HG03575 (cell line): ENCODE results near the gene LAMC2.
A peak's percentile ranks its signal among the peaks of the same experiment; 100 is the strongest.

Experiments used
- ATAC-seq: cut with Tn5 transposase; IDR thresholded peaks from one replicate; pipeline ENCODE4 v1.9.1; 2021; ENCODE audit not compliant: unreplicated experiment, insufficient number of reproducible peaks, low FRiP score; ENCODE audit errors: extremely low read depth

Gene LAMC2

GRCh38 chr1:183276386-183277080 lies 90.5 kb downstream of the LAMC2 start:
- no peak for ATAC-seq

GRCh38 chr1:183277821-183278738 lies 92.0 kb downstream of the LAMC2 start:
- ATAC-seq = no peak

- ATAC-seq = no peak
Observed at GRCh38 chr1:183278739-183279591, 92.9 kb downstream of the LAMC2 start.

GRCh38 chr1:183279835-183280234 lies 93.8 kb downstream of the LAMC2 start:
- ATAC-seq = no peak

- no peak for ATAC-seq
Observed at GRCh38 chr1:183281039-183281438, 95.0 kb downstream of the LAMC2 start.

GRCh38 chr1:183281553-183282091 lies 95.6 kb downstream of the LAMC2 start:
- peak; percentile 68 for ATAC-seq

GRCh38 chr1:183282101-183282855 lies 96.2 kb downstream of the LAMC2 start:
- ATAC-seq = no peak

GRCh38 chr1:183283286-183283685 lies 97.2 kb downstream of the LAMC2 start:
- no peak for ATAC-seq

GRCh38 chr1:183284086-183284485 lies 98.0 kb downstream of the LAMC2 start:
- no peak for ATAC-seq

- no peak for ATAC-seq
Observed at GRCh38 chr1:183285256-183285655, 99.2 kb downstream of the LAMC2 start.

GRCh38 chr1:183285746-183286145 lies 99.7 kb downstream of the LAMC2 start:
- ATAC-seq = no peak

- ATAC-seq = no peak
Observed at GRCh38 chr1:183287191-183287675, 101.2 kb downstream of the LAMC2 start.

GRCh38 chr1:183288583-183288982 lies 102.5 kb downstream of the LAMC2 start:
- no peak for ATAC-seq

- ATAC-seq = no peak
Observed at GRCh38 chr1:183289051-183289496, 103.0 kb downstream of the LAMC2 start.

- no peak for ATAC-seq
Observed at GRCh38 chr1:183290628-183291027, 104.6 kb downstream of the LAMC2 start.

GRCh38 chr1:183291216-183291762 lies 105.2 kb downstream of the LAMC2 start:
- no peak for ATAC-seq

- no peak for ATAC-seq
Observed at GRCh38 chr1:183291802-183292514, 105.9 kb downstream of the LAMC2 start.
